ENCODE data around the gene LNX2. TPM values are rescaled to one million over a fixed set of nuclear protein-coding genes. Genes with fewer than 3 reads are reported as not detected.

The LNX2 gene
- polyA plus RNA-seq, 1 experiment, result 4.6 TPM

DNA sequence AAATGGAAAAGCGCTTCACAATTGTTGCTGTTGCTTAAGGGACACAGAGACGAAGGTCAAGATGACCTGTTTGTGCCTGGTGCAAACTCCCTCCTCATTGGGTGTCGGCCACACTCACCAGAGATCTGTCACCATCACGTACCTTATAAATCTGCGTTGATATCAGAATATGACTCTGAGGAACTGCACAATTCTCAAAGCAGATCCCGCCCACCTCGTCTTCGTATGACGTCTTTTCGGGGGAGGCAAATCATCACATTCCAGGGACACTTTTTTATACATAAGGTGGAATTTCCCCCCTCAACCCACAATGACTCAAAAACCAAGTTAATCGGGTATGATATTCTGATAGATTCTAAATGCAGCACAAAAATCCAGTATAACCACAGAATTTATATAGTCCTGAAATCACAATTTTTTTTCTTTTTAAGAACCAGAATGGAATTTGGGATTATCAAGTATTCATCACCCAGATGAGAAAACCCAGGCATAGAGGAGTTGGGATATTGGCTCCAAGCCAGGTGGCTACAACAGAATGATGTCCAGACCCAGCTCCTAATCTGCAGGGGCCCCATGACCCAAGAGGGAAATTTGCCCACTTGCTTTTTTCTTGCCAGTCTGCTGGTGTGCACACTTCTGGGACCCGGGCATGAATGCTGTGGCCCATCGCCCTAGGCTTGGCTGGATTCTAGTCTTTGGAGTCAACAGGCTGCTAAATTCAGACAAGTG lies 119.4 kb downstream of the LNX2 start:
- no peak for TF ChIP-seq CTCF (IDR thresholded peaks at IDR 0.05; ENCODE audit: insufficient read depth, low read depth, low read length)
- Histone ChIP-seq H3K36me3 (ENCODE audit: control insufficient read depth, insufficient read depth, low read length) (no peaks in the 10 kb centered on the region), H3K4me3 (ENCODE audit: low read depth, low read length) (no peak overlapping the region), H3K27me3 (ENCODE audit: control insufficient read depth, insufficient read depth, low read length) (no peaks in the 10 kb centered on the region; the same call in 1 of the 2 replicates)
- DNase-seq (ENCODE audit: low read depth), result no peak
- ChIA-PET CTCF (no interaction called here), POLR2A (no interaction called here)

GRCh38 chr13:27497563-27498230 lies 122.6 kb downstream of the LNX2 start:
- Histone ChIP-seq H3K4me3 (ENCODE audit: low read depth, low read length) (no peak overlapping the region), H3K36me3 (ENCODE audit: control insufficient read depth, insufficient read depth, low read length) (no peaks in the 10 kb centered on the region), H3K27me3 (ENCODE audit: control insufficient read depth, insufficient read depth, low read length) (peaks cover 1% of the 10 kb centered on the region; the same call in 1 of the 2 replicates)
- TF ChIP-seq CTCF (IDR thresholded peaks at IDR 0.05; ENCODE audit: insufficient read depth, low read depth, low read length), result no peak
- no peak for DNase-seq (ENCODE audit: low read depth)
- ChIA-PET CTCF (interaction anchor here (1.3 to 2.1 kb wide), 2 partner anchors 7 to 329 kb away, joined by 4 to 6 read pairs; no protein-coding TSS in a partner anchor), POLR2A (no interaction called here)

DNA sequence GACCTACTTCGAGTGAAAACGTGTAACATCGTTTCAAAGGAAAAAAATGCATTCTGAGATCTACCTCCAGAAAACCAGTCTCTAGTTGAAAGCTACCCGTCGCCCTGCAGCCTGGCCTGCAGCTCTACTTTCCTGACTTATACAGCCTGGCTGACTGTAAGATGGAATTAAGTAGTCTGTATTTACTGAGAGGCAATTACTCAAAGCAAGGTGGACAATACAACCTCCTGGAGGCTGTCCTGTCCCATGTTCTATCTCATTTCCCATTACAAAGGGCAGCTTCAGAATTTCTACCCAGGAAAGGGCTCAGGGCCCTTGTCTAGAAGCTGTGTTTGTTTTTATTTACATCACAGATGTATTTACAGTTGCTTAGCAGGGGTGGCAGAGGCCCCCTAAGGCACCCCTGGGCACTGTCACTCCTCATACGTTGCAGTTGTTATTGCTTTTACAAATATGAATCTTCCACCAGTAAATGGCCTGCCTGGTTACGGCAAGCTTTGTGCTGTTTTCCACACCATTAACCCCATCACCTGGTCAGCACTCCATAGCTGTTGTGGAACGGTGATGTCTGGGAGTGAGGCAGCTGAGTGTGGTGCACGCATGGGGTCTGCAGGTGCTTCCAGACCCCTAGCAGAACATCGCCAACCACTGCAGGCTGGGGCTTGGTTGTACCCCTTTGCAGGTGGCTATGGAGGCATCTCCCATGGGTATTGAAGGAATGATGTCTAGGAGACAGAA lies 123.6 kb downstream of the LNX2 start:
- Histone ChIP-seq H3K27me3 (ENCODE audit: control insufficient read depth, insufficient read depth, low read length) (peaks cover 1% of the 10 kb centered on the region; the same call in 1 of the 2 replicates), H3K4me3 (ENCODE audit: low read depth, low read length) (no peak overlapping the region), H3K36me3 (ENCODE audit: control insufficient read depth, insufficient read depth, low read length) (no peaks in the 10 kb centered on the region)
- CTCF ChIA-PET, result interaction anchor here (1.0 to 2.1 kb wide), 3 partner anchors 8 to 330 kb away, joined by 3 to 6 read pairs (median 4); no protein-coding TSS in a partner anchor
- POLR2A ChIA-PET, result no interaction called here
- TF ChIP-seq CTCF (IDR thresholded peaks at IDR 0.05; ENCODE audit: insufficient read depth, low read depth, low read length), result no peak
- DNase-seq (ENCODE audit: low read depth), result no peak

DNA sequence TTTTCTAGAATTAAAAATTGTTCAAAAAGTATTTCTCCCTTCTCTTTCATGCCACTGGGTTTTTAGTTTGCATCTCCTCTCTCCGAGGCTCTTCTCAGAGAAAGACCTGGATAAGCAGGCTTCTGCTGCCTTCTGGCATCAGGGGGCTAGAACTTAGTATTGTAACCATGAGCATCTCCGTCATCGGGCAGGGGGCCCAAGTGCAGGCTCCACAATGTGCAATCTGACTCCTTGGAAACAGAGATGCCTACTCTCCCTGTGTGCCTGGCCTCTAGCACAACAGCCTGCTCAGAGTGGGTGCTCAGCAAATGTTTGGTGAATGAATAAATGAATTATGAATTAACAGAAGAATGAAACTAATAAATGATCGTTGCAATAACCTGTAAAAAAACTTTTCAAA lies 124.3 kb downstream of the LNX2 start:
- no peak for DNase-seq (ENCODE audit: low read depth)
- POLR2A ChIA-PET, result interaction anchor here (0.5 kb wide), 1 partner anchor 323 kb away, joined by 3 read pairs; no protein-coding TSS in a partner anchor
- Histone ChIP-seq H3K36me3 (ENCODE audit: control insufficient read depth, insufficient read depth, low read length) (no peaks in the 10 kb centered on the region), H3K27me3 (ENCODE audit: control insufficient read depth, insufficient read depth, low read length) (peaks cover 1% of the 10 kb centered on the region; the same call in 1 of the 2 replicates), H3K4me3 (ENCODE audit: low read depth, low read length) (no peak overlapping the region)
- CTCF ChIA-PET, result interaction anchor here (0.5 to 2.1 kb wide), 4 partner anchors 9 to 330 kb away, joined by 3 to 6 read pairs (median 5); no protein-coding TSS in a partner anchor
- no peak for TF ChIP-seq CTCF (IDR thresholded peaks at IDR 0.05; ENCODE audit: insufficient read depth, low read depth, low read length)

Other genes with a start within 250 kb of the LNX2 start
- gene GTF3A, start 195.9 kb downstream of the LNX2 start, polyA plus RNA-seq (2011; rRNA removed), result 42.7 and 60.5 TPM in 2 replicates
- gene MTIF3, start 170.0 kb downstream of the LNX2 start, polyA plus RNA-seq (2011; rRNA removed), result 32.7 and 64.0 TPM in 2 replicates
- 79.4 and 105 TPM in 2 replicates for gene POLR1D, start 1.4 kb upstream of the LNX2 start, polyA plus RNA-seq (2011; rRNA removed)
- not detected in 2 replicates for gene GSX1, start 172.0 kb upstream of the LNX2 start, polyA plus RNA-seq (2011; rRNA removed)

Data from BJ (cell line).